SH-SY5Y (cell line): ENCODE measurements around the gene DSCAML1.

Experiments used
- GATA2 ChIP-seq: IDR thresholded peaks from 2 replicates; pipeline ENCODE4 v1.6.1; 2011; ENCODE audit warnings: mild to moderate bottlenecking, low read depth, low read length
- GATA3 ChIP-seq: IDR thresholded peaks from 2 replicates; pipeline ENCODE4 v1.6.1; 2011; ENCODE audit warnings: low read depth, mild to moderate bottlenecking, low read length, moderate library complexity

GRCh38 chr11:117647872-117648271 lies 149.1 kb downstream of the DSCAML1 start:
- TF ChIP-seq GATA2 (no peak), GATA3 (no peak)
